Heart left ventricle (tissue), 16 donors: ENCODE results near the gene EMD. TPM values are rescaled to one million over a fixed set of nuclear protein-coding genes. Genes with fewer than 3 reads are reported as not detected.

Experiments used
- ATAC-seq, 4 donors: fragments of 200-7000 bp; cut with Tn5 transposase; one replicate each; pipeline ENCODE4 v1.9.1; 2020 to 2022; ENCODE audit warnings: moderate library complexity in 4 of 4, mild to moderate bottlenecking in 3 of 4, moderate number of reproducible peaks in 1 of 4
- DNase-seq, 5 donors: peaks; one replicate each; pipeline ENCODE4 v3.0.0-alpha.2; 2020
- H3K27ac ChIP-seq, 12 donors: fragments of 200-600 bp; sonication (generic) in 4 of 12; one replicate each; pipeline versions ENCODE4 v1.5.0 to v1.8.0; 2016 to 2022; ENCODE audit warnings: mild to moderate bottlenecking in 2 of 12
- H3K27me3 ChIP-seq, 9 donors: fragments of 200-600 bp; sonication (generic) in 2 of 9; one replicate each; pipeline versions ENCODE4 v1.5.1 to v1.8.0; 2016 to 2022; ENCODE audit warnings: mild to moderate bottlenecking in 3 of 9
- H3K36me3 ChIP-seq, 9 donors: fragments of 200-600 bp; sonication (generic) in 2 of 9; one replicate each; pipeline versions ENCODE4 v1.5.0 to v1.8.0; 2018 to 2022; ENCODE audit warnings: mild to moderate bottlenecking in 2 of 9
- H3K4me1 ChIP-seq, 12 donors: fragments of 200-600 bp; sonication (generic) in 4 of 12; one replicate each; pipeline versions ENCODE4 v1.5.0 to v1.8.0; 2016 to 2022; ENCODE audit warnings: mild to moderate bottlenecking in 3 of 12
- H3K4me3 ChIP-seq, 12 donors: fragments of 200-600 bp; sonication (generic) in 4 of 12; one replicate each; pipeline versions ENCODE4 v1.5.0 to v1.8.0; 2017 to 2022; ENCODE audit warnings: mild to moderate bottlenecking in 9 of 12, moderate library complexity in 4 of 12
- H3K9me3 ChIP-seq, 12 donors: fragments of 200-600 bp; sonication (generic) in 4 of 12; one replicate each; pipeline versions ENCODE4 v1.5.0 to v1.8.0; 2016 to 2022; ENCODE audit warnings: mild to moderate bottlenecking in 1 of 12
- CTCF ChIP-seq, 12 donors: fragments of 200-600 bp; sonication (generic) in 4 of 12; IDR thresholded peaks; one replicate each; pipeline versions ENCODE4 v1.5.0 to v1.8.0; 2018 to 2022; ENCODE audit warnings: antibody characterized with exemption in 12 of 12, mild to moderate bottlenecking in 5 of 12
- POLR2A ChIP-seq, 2 donors: fragments of 450-650 bp; IDR thresholded peaks; one replicate each; pipeline ENCODE4 v1.6.1; 2017; ENCODE audit warnings: antibody characterized with exemption in 2 of 2, mild to moderate bottlenecking in 2 of 2, moderate library complexity in 2 of 2
- WGBS, 4 donors: extraction: QIAGEN DNeasy Blood & Tissue Kit in 2 of 4; methylation state at CpG; one replicate each; pipeline versions ENCODE4 v1.1.5 to v1.1.7; 2013 to 2018; 5-methylcytosine and 5-hydroxymethylcytosine counted together
- intact Hi-C, 10 donors: fragments of 100-400 bp; cut with DNase I; formaldehyde crosslinking; loops; one replicate each; pipeline versions ENCODE4 v1.11.1 to v1.14.2; 2022
- polyA plus RNA-seq, 2 donors: library from polyadenylated mRNA; stranded (reverse); fragments of 200-250 nt; gene quantifications; one replicate each; pipeline ENCODE4 v1.2.3, GENCODE V29; 2013
- total RNA-seq, 9 donors: library from RNA; depleted of rRNA in 2 of 9; stranded (reverse); fragments of >200 nt in 2 of 9; fragmentation: NEBNext Ultra II Directional in 3 of 9; extraction: Animal tissue kit (Norgen Biotek cat#: 25700) in 3 of 9; gene quantifications; one replicate each; pipeline versions ENCODE4 v1.1.0 to v1.2.4, GENCODE V29; 2016 to 2023
- donor health status: ischemic (EF 13 %, LVEDD 7.1; RV severe dilation, severe dysfunction).
- donor health status: healthy with polysubstance abuse.
- donor health status: DM: no; HTN: yes; CAD: no.
- donor health status: DM: no; HTN: no; CAD: no.
- donor health status: ischemic (EF 25% LVEDD 6.9; RV normal size, moderate dysfunction).
- donor health status: ischemic (EF 25% LVEDD 5.7; RV mildly dilated, moderate dysfunction).
- donor health status: healthy.
- donor health status: DM: yes; HTN: yes; CAD: no.
- donor health status: ischemic (EF 35%, LVEDD 5.7; RV mildly dilated, moderate dysfunction).
- donor health status: nonischemic (EF 11% LVEDD 7.7; RV severe dilation, severe dysfunction).
- donor health status: DM: yes; HTN: yes; CAD: no.
- donor health status: PGD.
- donor health status: ischemic (EF 29% LVEDD 5.4; RV normal size, mild dysfunction).
- donor health status: nonischemic (EF 23%, LVEDD 6.1; RV moderate dilation, normal function).

The EMD gene
- total and polyA plus RNA-seq, 11 donors = 37.6 to 152 (median 53.8) TPM

GRCh38 chrX:154380153-154380552 lies 1.1 kb downstream of the EMD start:
- no peak for TF ChIP-seq POLR2A (IDR thresholded peaks at IDR 0.05)
- TF ChIP-seq CTCF (IDR thresholded peaks at IDR 0.05) = no peak
- no peak for ATAC-seq
- Histone ChIP-seq H3K27me3 (no peaks in the 10 kb centered on the region), H3K4me1 (peaks cover 0 to 28% (median 10%) of the 10 kb centered on the region in 12 donors), H3K4me3 (peak overlapping the region; percentile 67 to 97 (median 82)), H3K9me3 (peaks cover 0 to 8% (median 0%) of the 10 kb centered on the region in 12 donors), H3K36me3 (peaks cover 0 to 18% (median 5%) of the 10 kb centered on the region in 9 donors), H3K27ac (peak overlapping the region in 11 of 12 donors; percentile 95 to 100 (median 98))
- DNase-seq = no peak
- WGBS, 4 donors = 31 to 65% (median 44%) methylated on average over 10 to 13 of the region's 13 CpGs
- intact Hi-C loops = no loop called here

- Histone ChIP-seq H3K27ac (peak overlapping the region in 5 of 12 donors; percentile 96 to 99 (median 98)), H3K4me1 (peaks cover 0 to 28% (median 10%) of the 10 kb centered on the region in 12 donors), H3K36me3 (peaks cover 0 to 18% (median 5%) of the 10 kb centered on the region in 9 donors), H3K9me3 (peaks cover 0 to 8% (median 0%) of the 10 kb centered on the region in 12 donors), H3K4me3 (peak overlapping the region in 8 of 12 donors; percentile 70 to 97 (median 86)), H3K27me3 (no peaks in the 10 kb centered on the region)
- ATAC-seq (no peak), DNase-seq (no peak)
- WGBS, 4 donors = 76 to 84% (median 82%) methylated on average over 12 to 14 of the region's 14 CpGs
- intact Hi-C loops = no loop called here
- TF ChIP-seq CTCF (IDR thresholded peaks at IDR 0.05) (no peak), POLR2A (IDR thresholded peaks at IDR 0.05) (no peak)
Observed at GRCh38 chrX:154380787-154381186, 1.7 kb downstream of the EMD start.

- no peak for DNase-seq
- peaks cover 0 to 28% (median 10%) of the 10 kb centered on the region in 12 donors for H3K4me1 ChIP-seq
- H3K27ac ChIP-seq = peak overlapping the region in 2 of 12 donors; percentile 97 to 99
- peaks cover 0 to 18% (median 5%) of the 10 kb centered on the region in 9 donors for H3K36me3 ChIP-seq
- 51 to 84% (median 78%) methylated on average over 6 of the region's 6 CpGs for WGBS, 4 donors
- peaks cover 0 to 8% (median 0%) of the 10 kb centered on the region in 12 donors for H3K9me3 ChIP-seq
- no peak for ATAC-seq
- no peaks in the 10 kb centered on the region for H3K27me3 ChIP-seq
- no peak overlapping the region for H3K4me3 ChIP-seq
- intact Hi-C loops = no loop called here
- TF ChIP-seq POLR2A (IDR thresholded peaks at IDR 0.05) (no peak), CTCF (IDR thresholded peaks at IDR 0.05) (no peak)
Observed at GRCh38 chrX:154381271-154381670, 2.2 kb downstream of the EMD start.

- WGBS, 4 donors = 68 to 75% (median 72%) methylated on average over 11 of the region's 11 CpGs
- intact Hi-C loops = no loop called here
- H3K4me3 ChIP-seq = no peak overlapping the region
- H3K9me3 ChIP-seq = peaks cover 0 to 8% (median 0%) of the 10 kb centered on the region in 12 donors
- peak overlapping the region in 1 of 12 donors; percentile 43 for H3K27ac ChIP-seq
- H3K4me1 ChIP-seq = peaks cover 0 to 28% (median 10%) of the 10 kb centered on the region in 12 donors
- ATAC-seq (no peak), DNase-seq (no peak)
- no peak for TF ChIP-seq CTCF (IDR thresholded peaks at IDR 0.05)
- TF ChIP-seq POLR2A (IDR thresholded peaks at IDR 0.05) = no peak
- H3K36me3 ChIP-seq = peaks cover 0 to 18% (median 5%) of the 10 kb centered on the region in 9 donors
- no peaks in the 10 kb centered on the region for H3K27me3 ChIP-seq
Observed at GRCh38 chrX:154382483-154383069, 3.5 kb downstream of the EMD start.
